Body of pancreas (tissue), 4 donors: ENCODE measurements around the gene SKIC2.

ENCODE experiments used
- POLR2A ChIP-seq, 3 donors: fragments of 450-650 bp; IDR thresholded peaks; one replicate each; pipeline ENCODE4 v1.6.1; 2016; ENCODE audit warnings: antibody characterized with exemption in 3 of 3, mild to moderate bottlenecking in 2 of 3
- TF ChIP-seq, protein P1 (sequence below), 7 experiments: fragments of 450-650 bp in 4 of 7; fragments of 200-600 bp in 3 of 7; sonication (generic) in 3 of 7; IDR thresholded peaks; one replicate each; pipeline ENCODE4 v1.5.1; 2016 to 2019; ENCODE audit warnings: antibody characterized with exemption in 7 of 7

DNA sequence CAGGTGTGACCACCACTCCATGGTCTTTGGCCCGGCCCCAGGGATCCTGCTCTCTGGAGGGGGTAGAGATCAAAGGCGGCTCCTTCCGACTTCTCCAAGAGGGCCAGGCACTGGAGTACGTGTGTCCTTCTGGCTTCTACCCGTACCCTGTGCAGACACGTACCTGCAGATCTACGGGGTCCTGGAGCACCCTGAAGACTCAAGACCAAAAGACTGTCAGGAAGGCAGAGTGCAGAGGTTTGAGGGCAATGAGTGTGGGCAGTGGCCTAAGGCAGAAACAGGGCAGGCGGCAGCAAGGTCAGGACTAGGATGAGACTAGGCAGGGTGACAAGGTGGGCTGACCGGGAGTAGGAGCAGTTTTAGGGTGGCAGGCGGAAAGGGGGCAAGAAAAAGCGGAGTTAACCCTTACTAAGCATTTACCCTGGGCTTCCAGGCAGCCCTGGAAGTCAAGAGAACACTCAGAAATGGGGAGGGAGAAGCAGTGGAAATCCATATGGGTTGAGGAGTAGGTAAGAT is 12.5 kb upstream of the SKIC2 start:
- no peak for TF ChIP-seq POLR2A (IDR thresholded peaks at IDR 0.05)
- TF ChIP-seq, protein P1, sequence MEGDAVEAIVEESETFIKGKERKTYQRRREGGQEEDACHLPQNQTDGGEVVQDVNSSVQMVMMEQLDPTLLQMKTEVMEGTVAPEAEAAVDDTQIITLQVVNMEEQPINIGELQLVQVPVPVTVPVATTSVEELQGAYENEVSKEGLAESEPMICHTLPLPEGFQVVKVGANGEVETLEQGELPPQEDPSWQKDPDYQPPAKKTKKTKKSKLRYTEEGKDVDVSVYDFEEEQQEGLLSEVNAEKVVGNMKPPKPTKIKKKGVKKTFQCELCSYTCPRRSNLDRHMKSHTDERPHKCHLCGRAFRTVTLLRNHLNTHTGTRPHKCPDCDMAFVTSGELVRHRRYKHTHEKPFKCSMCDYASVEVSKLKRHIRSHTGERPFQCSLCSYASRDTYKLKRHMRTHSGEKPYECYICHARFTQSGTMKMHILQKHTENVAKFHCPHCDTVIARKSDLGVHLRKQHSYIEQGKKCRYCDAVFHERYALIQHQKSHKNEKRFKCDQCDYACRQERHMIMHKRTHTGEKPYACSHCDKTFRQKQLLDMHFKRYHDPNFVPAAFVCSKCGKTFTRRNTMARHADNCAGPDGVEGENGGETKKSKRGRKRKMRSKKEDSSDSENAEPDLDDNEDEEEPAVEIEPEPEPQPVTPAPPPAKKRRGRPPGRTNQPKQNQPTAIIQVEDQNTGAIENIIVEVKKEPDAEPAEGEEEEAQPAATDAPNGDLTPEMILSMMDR (IDR thresholded peaks at IDR 0.05) = no peak
